Trophoblast cell (in vitro differentiated cells and primary cell): ENCODE data around the gene DENND4B.

Experiments used
- DNase-seq, 2 donors: peaks; one replicate each; pipeline ENCODE4 v3.0.0-alpha.2; 2016
- H2AFZ ChIP-seq: 2 replicates; pipeline ENCODE4 v1.6.1; 2013; ENCODE audit warnings: low read length, moderate library complexity, mild to moderate bottlenecking; ENCODE audit not compliant: insufficient read depth, poor library complexity
- H2AK5ac ChIP-seq: 2 replicates; pipeline ENCODE4 v1.6.1; 2013; ENCODE audit warnings: mild to moderate bottlenecking, low read length
- H2BK120ac ChIP-seq: 2 replicates; pipeline ENCODE4 v1.6.1; 2013; ENCODE audit warnings: low read length, mild to moderate bottlenecking, moderate library complexity; ENCODE audit not compliant: insufficient read depth, poor library complexity
- H2BK12ac ChIP-seq: 2 replicates; pipeline ENCODE4 v1.6.1; 2013; ENCODE audit warnings: mild to moderate bottlenecking, low read length, moderate library complexity
- H2BK5ac ChIP-seq: 2 replicates; pipeline ENCODE4 v1.6.1; 2013; ENCODE audit warnings: low read length, low read depth, moderate library complexity, mild to moderate bottlenecking; ENCODE audit not compliant: poor library complexity
- H3K14ac ChIP-seq: 2 replicates; pipeline ENCODE4 v1.6.1; 2013; ENCODE audit warnings: mild to moderate bottlenecking, low read length
- H3K18ac ChIP-seq: 2 replicates; pipeline ENCODE4 v1.6.1; 2013; ENCODE audit warnings: mild to moderate bottlenecking, low read length
- H3K23ac ChIP-seq: 2 replicates; pipeline ENCODE4 v1.6.1; 2013; ENCODE audit warnings: low read length
- H3K27ac ChIP-seq: 2 replicates; pipeline ENCODE4 v1.5.1; 2013; ENCODE audit warnings: low read depth, mild to moderate bottlenecking, inconsistent platforms, low read length, moderate library complexity
- H3K27me3 ChIP-seq: 2 replicates; pipeline ENCODE4 v1.6.1; 2013; ENCODE audit warnings: inconsistent platforms, mild to moderate bottlenecking, low read length, moderate library complexity; ENCODE audit not compliant: insufficient read depth
- H3K36me3 ChIP-seq, 2 experiments: 1 replicate in 1 of 2; 2 replicates in 1 of 2; pipeline ENCODE4 v1.6.1; 2013; ENCODE audit warnings: low read length in 2 of 2, mild to moderate bottlenecking in 2 of 2, moderate library complexity in 1 of 2; ENCODE audit not compliant: insufficient read depth in 2 of 2, control insufficient read depth in 1 of 2
- H3K4ac ChIP-seq: 2 replicates; pipeline ENCODE4 v1.6.1; 2013; ENCODE audit warnings: low read depth, mild to moderate bottlenecking, low read length, moderate library complexity
- H3K4me1 ChIP-seq, 2 experiments: 1 replicate in 1 of 2; 2 replicates in 1 of 2; pipeline ENCODE4 v1.6.1; 2013; ENCODE audit warnings: low read length in 2 of 2, mild to moderate bottlenecking in 2 of 2, moderate library complexity in 1 of 2; ENCODE audit not compliant: insufficient read depth in 2 of 2, control insufficient read depth in 1 of 2
- H3K4me2 ChIP-seq: 2 replicates; pipeline ENCODE4 v1.6.1; 2013; ENCODE audit warnings: inconsistent platforms, mild to moderate bottlenecking, low read length, moderate library complexity
- H3K4me3 ChIP-seq: 2 replicates; pipeline ENCODE4 v1.5.1; 2013; ENCODE audit warnings: mild to moderate bottlenecking, low read depth, low read length, inconsistent platforms
- H3K79me1 ChIP-seq: one replicate; pipeline ENCODE4 v1.6.1; 2013; ENCODE audit warnings: low read length
- H3K79me2 ChIP-seq: 2 replicates; pipeline ENCODE4 v1.6.1; 2013; ENCODE audit warnings: low read length, mild to moderate bottlenecking; ENCODE audit not compliant: control insufficient read depth, insufficient read depth, poor library complexity
- H3K9ac ChIP-seq: 2 replicates; pipeline ENCODE4 v1.6.1; 2013; ENCODE audit warnings: mild to moderate bottlenecking, low read length
- H3K9me3 ChIP-seq: 2 replicates; pipeline ENCODE4 v1.6.1; 2013; ENCODE audit warnings: low read depth, mild to moderate bottlenecking, control low read depth, inconsistent platforms, low read length; ENCODE audit not compliant: insufficient read depth
- H4K12ac ChIP-seq: 2 replicates; pipeline ENCODE4 v1.6.1; 2013; ENCODE audit warnings: low read depth, mild to moderate bottlenecking, low read length, moderate library complexity
- H4K8ac ChIP-seq: 2 replicates; pipeline ENCODE4 v1.6.1; 2013; ENCODE audit warnings: low read depth, mild to moderate bottlenecking, low read length, moderate library complexity
- H4K91ac ChIP-seq: one replicate; pipeline ENCODE4 v1.6.1; 2013; ENCODE audit warnings: low read depth, mild to moderate bottlenecking, low read length, moderate library complexity
- WGBS: extraction: QIAGEN DNeasy Blood & Tissue Kit; methylation state at CpG from one replicate; pipeline ENCODE4 v1.1.7; 2013; ENCODE audit warnings: missing lambda C conversion rate; ENCODE audit not compliant: insufficient read length, insufficient coverage; ENCODE audit errors: extremely low coverage; 5-methylcytosine and 5-hydroxymethylcytosine counted together

DENND4B gene

GRCh38 chr1:153991151-153991630 is 44.7 kb upstream of the DENND4B start:
- H3K27ac ChIP-seq = no peak overlapping the region
- H3K18ac ChIP-seq = no peak overlapping the region
- H3K79me2 ChIP-seq = peaks cover 5% of the 10 kb centered on the region
- H3K27me3 ChIP-seq = no peaks in the 10 kb centered on the region
- peak overlapping the region; percentile 81 for H4K91ac ChIP-seq
- H3K4me1 ChIP-seq = no peaks in the 10 kb centered on the region
- no peak overlapping the region for H2AFZ ChIP-seq
- peak overlapping the region; percentile 46 for H3K4ac ChIP-seq
- H4K12ac ChIP-seq = no peak overlapping the region
- peak overlapping the region; percentile 85 for H3K4me3 ChIP-seq
- H3K9me3 ChIP-seq = no peaks in the 10 kb centered on the region
- H3K23ac ChIP-seq = no peak overlapping the region
- H2AK5ac ChIP-seq = no peak overlapping the region
- H2BK120ac ChIP-seq = no peak overlapping the region
- H3K79me1 ChIP-seq = peaks cover 5% of the 10 kb centered on the region
- peak overlapping the region; percentile 90 for H4K8ac ChIP-seq
- H2BK5ac ChIP-seq = no peak overlapping the region
- no CpG with 5 or more reads among the region's 9 CpGs for WGBS
- peak in 1 of 2 donors; percentile 33 for DNase-seq
- peak overlapping the region; percentile 69 for H3K14ac ChIP-seq
- H3K4me2 ChIP-seq = peak overlapping the region; percentile 74
- H3K9ac ChIP-seq = peak overlapping the region; percentile 89
- peaks cover 15 to 19% of the 10 kb centered on the region in 2 experiments for H3K36me3 ChIP-seq
- H2BK12ac ChIP-seq = no peak overlapping the region

DNA sequence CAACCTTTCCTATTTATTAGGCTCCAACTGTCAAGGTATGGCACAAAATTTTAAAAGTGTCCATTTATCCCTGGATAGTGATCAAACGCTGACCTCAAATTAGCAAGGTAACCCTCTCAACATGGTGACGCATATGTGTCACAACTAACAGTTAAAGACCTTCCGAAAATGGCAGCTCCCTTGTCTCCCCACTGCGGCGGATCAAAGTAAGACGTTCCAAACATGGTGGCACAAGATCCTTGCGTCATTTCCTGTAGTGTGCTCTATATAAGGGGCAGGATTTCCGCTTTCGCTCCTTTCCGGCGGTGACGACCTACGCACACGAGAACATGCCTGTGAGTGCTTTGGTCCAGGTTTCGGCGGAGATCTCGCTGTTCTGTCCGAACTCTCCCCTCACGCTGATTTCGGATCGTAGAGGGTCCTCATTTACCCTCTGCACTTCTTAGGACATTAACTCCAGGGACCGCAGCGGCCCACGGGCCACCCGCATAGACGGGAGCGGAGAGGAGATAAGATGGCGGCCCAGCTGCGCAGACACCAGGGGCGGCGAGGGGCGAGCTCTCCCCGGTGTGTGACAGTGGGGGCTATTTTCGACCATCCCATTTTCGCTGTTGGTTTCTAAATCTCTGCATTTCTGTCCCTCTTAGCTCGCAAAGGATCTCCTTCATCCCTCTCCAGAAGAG is 44.1 kb upstream of the DENND4B start, which contains the start of gene RPS27:
Gene RPS27, plus strand, starts transcription at position 295 of the 683 bp plus-strand sequence. Its CDS starts 35 bp downstream, at position 330.
- Histone ChIP-seq H2BK120ac (peak within 1 kb of the TSS; percentile 28), H4K8ac (peak within 1 kb of the TSS; percentile 90), H3K4me2 (peak within 1 kb of the TSS; percentile 74), H3K9me3 (no peaks in the 10 kb centered on the region), H2AFZ (peak within 1 kb of the TSS; percentile 48), H4K12ac (peak within 1 kb of the TSS; percentile 67), H3K27me3 (no peaks in the 10 kb centered on the region), H4K91ac (peak within 1 kb of the TSS; percentile 81), H3K14ac (peak within 1 kb of the TSS; percentile 69), H3K9ac (peak within 1 kb of the TSS; percentile 89), H3K23ac (no peak within 1 kb of the TSS), H3K79me1 (peaks cover 9% of the 10 kb centered on the region), H3K18ac (peak within 1 kb of the TSS; percentile 60), H3K4me3 (peak within 1 kb of the TSS; percentile 85), H3K27ac (peak within 1 kb of the TSS; percentile 34), H2BK5ac (peak within 1 kb of the TSS; percentile 69), H3K79me2 (peaks cover 8% of the 10 kb centered on the region), H2AK5ac (peak within 1 kb of the TSS; percentile 12), H3K4ac (peak within 1 kb of the TSS; percentile 46), H2BK12ac (no peak within 1 kb of the TSS), H3K4me1 (no peaks in the 10 kb centered on the region), H3K36me3 (peaks cover 14 to 19% of the 10 kb centered on the region in 2 experiments)
- DNase-seq = peak; percentile 94 to 100
- WGBS = no CpG with 5 or more reads among the region's 36 CpGs

DNA sequence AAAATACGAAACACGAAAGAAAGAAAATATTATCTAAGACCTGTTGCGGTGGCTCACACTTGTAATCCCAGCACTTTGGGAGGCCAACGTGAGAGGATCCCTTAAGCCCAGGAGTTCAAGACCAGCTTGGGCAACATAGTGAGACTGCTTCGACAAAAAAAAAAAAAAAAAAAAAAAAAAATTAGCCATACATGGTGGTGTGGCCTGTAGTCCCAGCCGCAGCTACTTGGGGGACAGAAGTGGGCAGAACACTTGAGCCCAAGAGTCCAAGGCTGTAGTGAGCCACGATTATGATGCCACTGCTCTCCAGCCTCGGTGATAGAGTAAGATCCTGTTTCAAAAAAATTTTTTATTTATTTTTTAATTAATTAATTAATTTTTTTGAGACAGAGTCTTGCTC is 41.1 kb upstream of the DENND4B start:
- Histone ChIP-seq H3K9me3 (no peaks in the 10 kb centered on the region), H4K8ac (no peak overlapping the region), H2BK5ac (no peak overlapping the region), H3K14ac (no peak overlapping the region), H3K18ac (no peak overlapping the region), H3K36me3 (peaks cover 3 to 12% of the 10 kb centered on the region in 2 experiments), H2AK5ac (no peak overlapping the region), H3K27me3 (no peaks in the 10 kb centered on the region), H3K79me1 (peaks cover 12% of the 10 kb centered on the region), H3K23ac (no peak overlapping the region), H2AFZ (no peak overlapping the region), H3K4me3 (no peak overlapping the region), H3K4ac (no peak overlapping the region), H3K79me2 (peaks cover 12% of the 10 kb centered on the region), H3K4me1 (peaks cover 3 to 4% of the 10 kb centered on the region in 2 experiments), H3K27ac (no peak overlapping the region), H3K9ac (no peak overlapping the region), H4K91ac (no peak overlapping the region), H3K4me2 (no peak overlapping the region), H4K12ac (no peak overlapping the region), H2BK12ac (no peak overlapping the region), H2BK120ac (no peak overlapping the region)
- peak in 1 of 2 donors; percentile 10 for DNase-seq
- WGBS = no CpG with 5 or more reads among the region's 8 CpGs

DNA sequence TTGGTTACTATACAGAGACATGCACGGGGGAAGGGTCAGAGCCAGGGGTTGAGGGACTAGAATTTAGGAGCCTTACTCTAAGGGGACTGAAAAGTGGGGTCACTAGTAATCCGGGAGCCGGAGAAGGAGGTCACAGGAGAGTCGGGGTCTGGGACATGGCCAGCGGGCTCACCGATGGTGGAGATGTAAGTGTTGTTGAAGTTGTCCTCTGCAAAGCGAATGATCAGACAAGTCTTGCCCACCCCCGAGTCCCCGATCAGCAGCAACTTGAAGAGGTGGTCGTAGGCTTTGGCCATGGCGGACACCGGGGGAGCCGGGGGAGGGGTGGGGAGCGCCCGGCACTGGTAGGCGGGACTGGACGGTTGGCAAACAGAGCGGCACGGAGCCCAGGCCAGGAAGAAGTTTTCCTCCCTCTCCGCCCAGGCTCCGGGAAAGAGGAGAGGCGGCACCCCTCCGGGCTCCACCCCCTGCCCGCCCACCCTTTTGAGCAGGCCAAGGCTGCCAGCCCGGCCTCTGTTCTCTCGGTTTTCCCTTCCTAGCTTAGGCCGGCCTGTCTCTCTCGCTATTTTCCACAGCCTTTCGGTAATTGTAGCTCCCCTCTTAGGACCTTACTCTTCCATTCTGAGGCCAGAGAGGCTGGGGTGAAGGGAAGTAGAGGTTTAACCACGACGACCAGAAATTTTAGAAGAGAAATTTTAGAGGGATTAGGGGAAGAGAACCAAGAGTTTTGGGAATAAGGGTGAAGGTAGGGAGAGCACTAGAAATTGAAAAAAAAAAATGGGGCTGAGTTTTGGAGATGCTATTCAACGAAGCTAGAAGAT is 39.6 kb upstream of the DENND4B start, which contains the start of gene RAB13:
Gene RAB13, minus strand, starts transcription at position 399 of the 821 bp plus-strand sequence. Its CDS starts 103 bp downstream, at position 296.
- Histone ChIP-seq H3K18ac (peak within 1 kb of the TSS; percentile 80), H3K36me3 (peaks cover 3 to 15% of the 10 kb centered on the region in 2 experiments), H3K23ac (no peak within 1 kb of the TSS), H3K27ac (peak within 1 kb of the TSS; percentile 32), H3K79me2 (peaks cover 12% of the 10 kb centered on the region), H3K79me1 (peaks cover 12% of the 10 kb centered on the region), H3K9me3 (no peaks in the 10 kb centered on the region), H3K4me1 (peaks cover 3 to 4% of the 10 kb centered on the region in 2 experiments), H3K4ac (peak within 1 kb of the TSS; percentile 57), H2BK5ac (peak within 1 kb of the TSS; percentile 78), H2AFZ (peak within 1 kb of the TSS; percentile 42), H3K14ac (peak within 1 kb of the TSS; percentile 85), H3K4me2 (peak within 1 kb of the TSS; percentile 98), H3K9ac (peak within 1 kb of the TSS; percentile 83), H2AK5ac (peak within 1 kb of the TSS; percentile 98), H4K8ac (peak within 1 kb of the TSS; percentile 83), H3K4me3 (peak within 1 kb of the TSS; percentile 70), H4K12ac (peak within 1 kb of the TSS; percentile 90), H2BK120ac (peak within 1 kb of the TSS; percentile 73), H2BK12ac (peak within 1 kb of the TSS; percentile 27), H3K27me3 (no peaks in the 10 kb centered on the region), H4K91ac (peak within 1 kb of the TSS; percentile 90)
- peak; percentile 73 to 82 for DNase-seq
- WGBS = no CpG with 5 or more reads among the region's 32 CpGs
